GM21528 (cell line): Measurements from ENCODE around the gene NPTX2.
A peak's percentile ranks its signal among the peaks of the same experiment; 100 is the strongest.

Experiments
- ATAC-seq: cut with Tn5 transposase; IDR thresholded peaks from one replicate; pipeline ENCODE4 v1.9.1; 2021; ENCODE audit warnings: mild to moderate bottlenecking, moderate library complexity; ENCODE audit not compliant: unreplicated experiment, low FRiP score

Gene NPTX2

DNA sequence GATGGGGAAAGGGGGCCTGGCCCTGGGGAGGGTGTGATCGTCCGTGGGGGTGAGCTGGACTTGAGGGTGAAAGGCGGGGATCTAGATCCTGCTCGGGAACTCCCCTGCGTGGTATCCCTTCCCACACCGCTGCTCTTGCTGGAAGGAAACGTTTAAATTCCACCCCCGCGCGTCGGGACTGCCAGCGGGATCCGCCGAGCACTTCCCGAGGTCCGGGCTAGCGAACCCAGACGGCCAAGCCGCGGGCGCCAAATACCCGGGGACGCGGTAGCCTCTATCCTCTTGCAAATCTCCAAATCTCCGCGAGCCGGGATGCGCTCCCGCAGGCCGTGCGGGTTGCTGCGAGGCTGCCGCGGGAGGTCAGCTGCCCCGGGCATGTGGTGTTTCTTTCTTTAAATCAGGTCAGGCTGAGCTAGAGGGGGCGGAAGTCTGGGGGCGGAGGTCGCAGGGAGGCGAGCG, 904 bp downstream of the NPTX2 start:
- ATAC-seq: no peak

DNA sequence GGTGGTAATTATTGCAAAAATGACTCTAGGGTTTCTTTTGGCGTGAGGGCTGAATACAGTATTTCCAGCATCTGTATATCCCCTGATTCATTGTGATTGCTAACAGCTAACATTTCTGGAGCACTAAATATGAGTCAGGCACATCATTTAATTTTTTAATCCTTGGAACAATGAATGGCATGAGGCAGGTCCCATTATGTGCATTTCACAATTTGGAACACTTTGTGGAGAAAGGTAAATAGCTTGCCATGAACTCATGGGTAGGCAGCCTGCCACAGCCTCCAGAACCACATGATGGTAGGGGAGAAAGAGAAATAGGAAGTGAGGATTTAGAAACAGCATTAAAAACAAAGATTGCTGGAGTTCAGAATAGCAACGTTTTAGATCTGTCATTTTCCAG, 1.7 kb downstream of the NPTX2 start:
- ATAC-seq: no peak

DNA sequence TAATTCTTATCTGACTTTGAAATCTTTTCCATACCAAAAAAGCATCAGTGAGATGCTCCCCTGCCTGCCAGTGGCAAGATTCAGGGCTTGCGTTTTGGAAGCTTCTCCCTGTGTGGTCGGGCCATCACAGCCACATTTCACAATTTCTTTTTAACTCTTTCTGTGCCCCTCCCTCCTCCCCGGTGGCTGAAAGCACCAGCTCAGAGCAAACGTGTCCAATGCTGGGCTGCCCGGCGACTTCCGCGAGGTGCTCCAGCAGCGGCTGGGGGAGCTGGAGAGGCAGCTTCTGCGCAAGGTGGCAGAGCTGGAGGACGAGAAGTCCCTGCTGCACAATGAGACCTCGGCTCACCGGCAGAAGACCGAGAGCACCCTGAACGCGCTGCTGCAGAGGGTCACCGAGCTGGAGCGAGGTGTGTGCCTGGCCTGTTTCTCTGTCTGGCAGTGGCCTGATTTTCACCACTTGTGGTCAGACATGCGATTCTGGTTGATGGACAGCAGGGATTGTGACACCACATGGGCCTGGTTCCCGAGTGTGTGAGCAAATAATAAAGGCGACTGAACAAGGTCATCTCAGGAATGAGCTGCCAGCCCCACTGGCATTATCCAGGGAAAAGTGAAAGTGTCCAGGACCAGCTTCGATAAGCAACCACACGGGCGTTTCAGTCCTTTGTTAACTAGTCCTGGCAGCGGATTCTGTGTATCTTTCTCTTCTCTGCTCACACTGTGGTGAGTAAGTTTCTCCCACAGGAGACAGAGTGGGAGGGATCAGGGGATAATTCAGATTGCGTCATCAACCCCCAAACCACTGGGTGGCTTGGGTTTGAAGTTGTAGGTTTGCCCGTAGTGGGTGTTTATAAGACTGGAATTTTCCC, 2.6 kb downstream of the NPTX2 start:
- no peak for ATAC-seq

DNA sequence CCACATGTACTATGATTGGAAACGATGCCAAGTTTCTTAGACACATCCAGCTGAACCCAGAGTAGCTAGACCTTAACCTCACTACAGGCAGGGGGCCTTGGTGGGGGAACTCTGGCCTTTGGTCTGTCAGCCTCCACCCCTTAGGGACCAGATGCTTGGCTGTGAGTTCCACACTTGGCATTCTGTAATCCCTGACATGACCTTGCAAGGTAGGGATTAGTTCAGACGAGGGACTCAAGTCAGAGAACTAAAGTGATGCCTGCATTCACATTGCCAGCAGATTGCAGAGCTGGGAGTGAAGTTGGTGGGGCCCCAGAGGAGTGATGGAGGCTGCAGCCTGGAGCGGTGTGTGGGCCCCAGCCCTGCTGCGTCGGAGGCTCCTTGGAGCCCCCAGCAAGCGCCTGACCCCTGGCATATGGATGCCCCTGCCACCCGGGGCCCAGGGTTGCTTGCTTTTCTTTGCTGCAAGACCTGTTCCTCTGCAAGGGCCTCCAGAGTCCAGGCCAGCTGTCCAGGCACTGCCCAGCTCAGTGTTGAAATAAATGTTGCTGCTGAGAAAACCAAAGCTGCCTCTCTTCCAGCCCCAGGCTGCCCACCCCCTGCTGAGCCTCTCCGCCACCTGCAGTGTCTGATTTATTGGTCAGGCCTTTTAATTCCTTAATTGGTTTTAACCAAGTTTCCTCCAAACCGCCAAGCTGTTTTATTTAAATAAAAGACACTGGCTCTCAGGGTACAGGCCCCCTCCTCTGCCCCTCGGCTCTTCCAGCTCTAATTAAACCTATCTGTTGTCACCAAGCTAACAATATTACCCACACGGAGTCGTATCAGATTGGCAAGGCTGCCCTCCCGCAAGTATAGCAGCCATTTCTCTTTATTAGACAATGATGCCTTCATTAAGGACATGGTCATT, 4.7 kb downstream of the NPTX2 start:
- no peak for ATAC-seq

DNA sequence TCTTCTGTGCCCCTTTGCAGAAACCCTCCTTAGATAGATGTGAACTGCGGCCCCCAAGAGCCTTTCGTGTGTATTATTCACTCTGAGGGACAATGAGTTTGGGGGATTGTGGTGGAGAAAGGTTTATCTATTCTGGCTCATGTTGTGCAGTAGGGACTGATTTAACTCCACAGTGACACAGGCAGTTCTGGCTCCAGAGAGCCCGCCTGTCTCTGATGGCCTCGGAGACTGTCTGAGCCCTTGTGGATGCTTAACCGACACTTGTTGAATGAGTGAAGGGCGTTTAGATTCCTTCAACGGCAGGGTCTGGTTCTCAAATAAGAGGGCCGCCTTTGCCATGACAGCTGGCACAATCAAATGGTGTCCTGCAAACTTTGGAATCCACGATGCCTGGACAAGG, 5.8 kb downstream of the NPTX2 start:
- ATAC-seq: no peak

DNA sequence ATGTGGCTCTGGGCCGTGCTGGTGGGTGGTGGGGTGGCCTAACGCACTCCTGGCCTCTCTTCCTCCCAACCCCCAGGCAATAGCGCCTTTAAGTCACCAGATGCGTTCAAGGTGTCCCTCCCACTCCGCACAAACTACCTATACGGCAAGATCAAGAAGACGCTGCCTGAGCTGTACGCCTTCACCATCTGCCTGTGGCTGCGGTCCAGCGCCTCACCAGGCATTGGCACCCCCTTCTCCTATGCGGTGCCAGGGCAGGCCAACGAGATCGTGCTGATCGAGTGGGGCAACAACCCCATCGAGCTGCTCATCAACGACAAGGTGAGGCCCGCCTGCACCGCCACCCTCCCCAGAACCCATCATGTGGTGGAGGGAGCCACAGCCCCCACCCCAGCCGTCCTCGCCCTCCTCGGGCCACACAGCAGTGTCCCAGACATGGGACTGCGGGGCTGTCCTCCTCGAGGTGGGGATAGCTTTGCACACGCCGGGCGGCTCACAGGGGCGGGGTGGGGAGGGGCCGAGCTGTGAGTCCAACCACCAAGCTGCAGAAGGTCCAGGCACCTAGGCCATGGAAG, 7.8 kb downstream of the NPTX2 start:
- no peak for ATAC-seq

DNA sequence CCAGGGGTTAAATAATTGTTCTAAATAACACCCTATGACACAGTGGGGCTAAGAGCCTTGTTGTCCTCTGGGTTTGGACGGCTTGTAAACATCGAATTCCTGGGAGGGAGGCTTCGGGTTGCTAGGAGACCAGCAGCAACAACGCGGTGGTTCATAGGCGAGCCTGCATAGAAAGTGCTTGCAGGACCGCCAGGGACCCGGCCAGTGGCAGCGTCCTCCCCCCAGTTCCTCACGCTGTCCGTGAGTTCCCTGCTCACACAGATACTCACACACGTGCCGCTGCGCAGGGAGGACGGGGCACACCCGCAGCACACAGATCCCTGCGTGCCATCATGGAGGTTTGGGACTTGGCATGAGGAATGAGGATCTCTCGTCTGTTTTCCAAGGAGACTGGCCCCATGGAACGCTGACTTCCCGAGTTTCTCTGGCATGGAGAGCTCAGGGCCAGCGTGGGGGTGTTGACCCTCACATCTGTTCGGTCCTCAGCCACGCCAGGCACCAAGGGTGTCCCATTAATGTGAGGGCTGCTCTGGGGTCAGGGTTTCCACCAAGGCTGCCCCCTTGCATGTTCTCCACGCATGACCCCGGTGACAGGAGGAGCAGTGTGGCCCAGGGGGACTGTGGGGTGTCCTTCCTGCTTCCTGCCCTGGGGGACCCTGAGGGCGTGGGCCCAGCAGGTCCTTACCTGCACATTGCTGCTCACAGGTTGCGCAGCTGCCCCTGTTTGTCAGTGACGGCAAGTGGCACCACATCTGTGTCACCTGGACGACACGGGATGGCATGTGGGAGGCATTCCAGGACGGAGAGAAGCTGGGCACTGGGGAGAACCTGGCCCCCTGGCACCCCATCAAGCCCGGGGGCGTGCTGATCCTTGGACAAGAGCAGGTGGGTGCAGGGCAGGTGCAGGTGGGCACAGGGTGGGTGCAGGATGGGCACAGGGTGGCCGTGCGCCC, 9.7 kb downstream of the NPTX2 start:
- ATAC-seq: no peak

DNA sequence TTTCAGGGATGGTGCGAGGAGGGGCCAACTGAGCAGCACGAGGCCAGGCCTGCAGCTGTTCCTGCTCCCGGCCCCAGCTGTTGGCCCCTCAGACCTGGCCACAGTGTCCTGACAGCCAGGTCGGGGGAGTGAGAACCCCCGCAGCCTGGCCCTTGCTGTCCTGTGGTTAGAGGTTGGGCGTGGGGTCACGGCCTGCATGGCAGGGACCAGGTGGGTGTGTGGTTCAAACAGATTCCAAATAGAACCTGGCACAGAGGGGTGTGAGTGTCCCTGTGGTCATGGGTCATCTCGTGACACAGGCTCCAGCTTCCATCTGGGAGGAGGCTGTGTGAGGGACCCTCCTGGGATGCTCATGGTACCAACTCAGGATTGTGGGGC, 10.3 kb downstream of the NPTX2 start:
- no peak for ATAC-seq

DNA sequence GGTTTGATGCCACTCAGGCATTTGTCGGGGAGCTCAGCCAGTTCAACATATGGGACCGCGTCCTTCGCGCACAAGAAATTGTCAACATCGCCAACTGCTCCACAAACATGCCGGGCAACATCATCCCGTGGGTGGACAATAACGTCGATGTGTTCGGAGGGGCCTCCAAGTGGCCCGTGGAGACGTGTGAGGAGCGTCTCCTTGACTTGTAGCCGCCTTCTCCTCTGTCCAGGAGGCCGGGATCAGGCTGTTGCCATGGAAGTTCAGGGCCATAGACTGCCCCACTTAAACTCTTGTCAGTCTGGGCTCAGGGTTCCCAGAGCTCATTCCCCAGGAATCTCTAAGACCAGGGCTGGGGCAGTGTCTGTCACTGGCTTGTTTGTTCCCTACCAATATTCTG, 11.3 kb downstream of the NPTX2 start:
- no peak for ATAC-seq

DNA sequence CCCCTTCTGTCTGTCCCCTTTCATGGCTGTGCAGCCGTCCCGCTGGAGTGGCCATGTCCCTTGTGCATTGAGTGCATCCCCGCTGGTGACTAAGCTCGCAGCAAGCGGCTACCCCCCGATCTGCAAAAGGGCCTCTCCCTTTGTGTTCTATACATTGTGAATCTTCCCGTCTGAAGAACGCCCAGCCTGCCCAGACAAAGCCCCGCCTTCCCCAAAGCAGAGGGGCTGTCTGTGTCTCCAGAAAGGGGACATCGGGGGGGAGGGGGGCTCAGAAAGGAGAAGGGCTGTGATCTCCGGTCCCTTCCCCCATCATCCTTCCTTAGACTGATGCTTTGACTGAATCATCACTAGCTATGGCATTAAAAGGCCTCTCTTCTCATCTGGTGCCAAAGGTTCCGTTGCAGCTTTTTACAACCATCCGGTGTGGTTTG, 11.9 kb downstream of the NPTX2 start:
- ATAC-seq: no peak

DNA sequence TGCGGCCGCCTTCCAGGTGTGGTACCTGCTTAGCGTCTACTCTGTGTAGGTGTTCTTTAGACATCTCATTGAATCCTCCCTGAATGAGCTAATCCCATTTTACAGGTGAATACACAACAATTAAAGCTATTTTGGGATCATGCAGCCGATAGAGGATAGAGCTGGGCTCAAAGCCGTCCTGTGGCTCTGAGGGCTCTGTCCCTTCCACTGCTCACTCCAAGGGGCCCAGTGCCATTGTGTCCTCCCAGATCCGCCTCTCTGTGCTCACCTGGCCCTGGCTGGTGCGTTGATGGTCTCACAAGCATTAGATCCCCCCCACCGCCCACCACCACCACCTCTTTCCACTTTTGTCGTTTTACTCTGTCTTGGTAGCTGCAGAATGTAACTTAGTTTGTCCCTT, 13.1 kb downstream of the NPTX2 start:
- ATAC-seq: no peak

DNA sequence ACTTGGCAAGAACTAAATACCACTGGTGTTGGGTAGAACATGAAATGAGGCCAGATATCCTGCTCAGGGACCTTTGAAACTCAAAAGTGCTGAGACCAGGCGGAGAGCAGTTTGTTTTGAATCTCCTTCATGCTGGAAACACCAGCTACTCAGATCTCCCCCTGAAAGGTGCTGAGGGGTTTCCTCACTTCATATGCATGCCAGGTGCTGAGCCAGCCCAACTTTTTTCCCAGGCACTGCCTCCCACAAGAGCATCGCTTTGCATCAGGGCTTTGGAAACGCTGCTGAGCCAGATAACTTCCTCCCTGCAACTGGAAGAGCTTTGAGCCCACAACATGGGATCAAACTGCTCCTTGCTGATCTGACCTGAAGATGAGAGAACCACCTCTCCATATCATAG, 13.7 kb downstream of the NPTX2 start:
- ATAC-seq: no peak

DNA sequence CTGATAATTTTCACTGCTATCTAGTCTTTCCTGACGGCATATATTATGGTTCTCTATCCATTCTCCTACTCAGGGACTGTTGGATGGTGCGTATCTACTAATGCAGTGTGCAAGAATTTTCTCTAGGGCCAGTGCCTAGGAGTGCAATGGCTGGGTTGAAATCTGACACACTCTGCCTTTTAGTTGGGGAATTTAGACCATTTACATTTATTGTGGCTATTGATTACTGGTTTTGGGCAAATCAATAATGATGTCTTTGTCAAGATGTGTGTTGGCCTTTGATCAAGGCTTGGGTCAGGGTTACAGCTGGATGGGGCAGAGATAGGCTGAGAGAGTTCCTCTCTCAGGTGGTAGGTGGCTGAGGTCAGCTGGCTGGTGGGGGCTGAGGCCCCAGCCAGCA, 21.8 kb downstream of the NPTX2 start:
- ATAC-seq: no peak

DNA sequence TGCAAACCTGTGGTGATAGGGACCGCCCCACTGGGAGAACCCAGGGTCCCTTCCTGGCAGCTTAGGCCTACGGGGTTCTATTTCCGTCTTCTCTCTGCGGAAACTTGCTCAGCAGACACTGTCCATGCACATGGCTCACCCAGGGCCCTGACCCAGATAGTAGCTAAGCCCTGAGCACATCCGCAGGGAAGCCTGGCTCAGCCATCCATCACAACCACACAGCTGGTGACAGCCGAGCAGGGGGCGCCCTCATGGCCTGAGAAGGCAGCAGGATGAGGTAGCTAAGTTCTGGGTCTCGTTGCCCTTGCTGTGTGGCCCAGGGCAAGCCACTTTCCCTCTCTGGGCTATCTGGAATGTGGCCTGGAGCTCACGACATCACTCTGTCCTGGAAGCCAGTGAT, 23.3 kb downstream of the NPTX2 start:
- no peak for ATAC-seq

DNA sequence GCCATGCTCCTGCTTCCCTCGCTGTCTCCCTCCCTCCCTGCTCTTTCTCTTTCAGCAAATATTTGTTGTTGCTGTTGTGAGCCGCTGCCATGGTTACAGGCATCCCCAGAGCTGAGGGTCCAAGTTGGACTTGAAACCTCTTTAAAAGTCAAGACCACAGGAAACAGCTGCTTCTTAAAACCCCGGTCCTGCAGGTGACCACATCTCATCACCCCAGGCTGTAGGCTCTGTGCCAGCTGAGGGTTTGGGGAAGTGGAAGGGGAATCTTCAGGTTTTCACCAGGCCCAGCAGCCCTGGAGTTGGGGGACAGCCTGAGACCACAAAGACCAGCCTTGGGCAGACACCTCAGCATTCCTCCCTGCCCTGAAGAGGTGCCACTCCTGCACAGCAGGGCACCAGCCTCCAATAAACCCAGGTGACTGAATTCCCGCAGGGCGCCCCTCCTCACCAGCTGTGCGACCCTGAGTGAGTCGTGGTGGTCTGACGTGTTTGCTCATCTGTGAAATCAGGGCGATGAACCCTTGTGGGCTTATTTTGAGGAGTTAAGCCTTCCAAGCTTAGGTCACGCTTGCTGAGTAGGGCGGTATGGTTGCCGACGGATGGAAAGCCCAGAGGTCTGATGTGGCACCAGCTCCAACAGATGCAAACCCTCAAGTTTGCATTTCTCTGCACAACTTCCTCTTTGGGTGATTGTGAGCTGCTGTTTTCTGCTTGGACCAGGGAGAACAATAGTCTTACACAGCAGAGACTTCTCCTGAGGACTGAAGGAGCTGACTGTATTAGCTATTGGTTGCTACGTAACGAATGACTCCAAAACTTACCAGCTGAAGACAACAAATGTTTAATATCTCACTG, 24.8 kb downstream of the NPTX2 start:
- peak; percentile 73 for ATAC-seq

DNA sequence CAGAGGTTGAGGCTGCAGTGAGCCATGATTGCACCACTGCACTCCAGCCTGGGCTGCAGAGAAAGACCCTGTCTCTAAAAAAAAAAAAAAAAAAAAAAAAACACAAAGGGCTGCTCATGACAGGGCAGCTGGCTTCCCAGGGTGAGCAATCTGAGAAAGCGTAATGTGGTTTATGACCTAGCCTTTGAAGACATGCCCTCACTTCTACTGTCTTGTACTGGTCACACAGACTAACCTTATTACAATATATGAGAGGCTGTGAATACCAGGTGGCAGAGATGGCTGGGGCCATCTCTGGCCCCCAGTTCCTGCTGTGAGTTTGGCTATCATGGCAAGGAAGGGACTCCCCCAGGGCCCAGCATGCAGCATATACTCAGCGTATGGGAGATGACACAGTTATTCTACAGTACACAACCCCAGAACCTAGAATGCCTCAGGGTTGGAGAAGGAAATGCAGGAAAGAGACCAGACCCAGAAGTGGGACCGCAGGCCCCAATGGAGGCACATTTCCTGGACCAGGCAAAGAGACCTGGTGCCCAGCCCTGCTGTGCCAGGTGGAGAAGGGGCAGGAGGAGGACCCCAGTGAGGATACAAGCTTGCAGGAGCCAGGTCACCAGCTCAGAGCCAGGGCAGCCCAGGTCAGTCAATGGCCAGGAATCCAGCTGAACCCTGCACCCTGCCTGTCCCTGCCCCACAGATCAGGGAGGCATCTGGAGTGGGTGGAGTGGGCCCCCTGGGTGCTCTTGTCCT, 26.3 kb downstream of the NPTX2 start:
- ATAC-seq: no peak

DNA sequence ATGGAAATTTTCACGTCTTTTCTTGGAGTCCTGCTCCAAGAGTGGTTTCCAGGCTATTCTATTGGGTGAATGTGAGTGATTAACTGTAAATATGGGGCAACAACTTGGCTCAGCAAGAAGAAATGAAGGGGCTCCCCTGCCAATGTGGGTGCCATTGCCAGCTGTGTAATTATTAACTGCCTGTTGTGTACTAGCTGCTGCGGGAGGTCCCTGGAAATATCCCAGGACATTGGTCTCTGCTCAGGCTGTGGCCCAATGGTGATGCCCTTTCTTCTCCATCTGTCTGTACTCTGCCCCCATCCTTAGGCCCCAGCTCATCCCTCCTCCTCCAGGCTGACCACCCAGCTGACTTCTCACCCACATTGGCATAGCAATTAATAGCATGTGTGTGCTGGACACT, 29.4 kb downstream of the NPTX2 start:
- no peak for ATAC-seq

DNA sequence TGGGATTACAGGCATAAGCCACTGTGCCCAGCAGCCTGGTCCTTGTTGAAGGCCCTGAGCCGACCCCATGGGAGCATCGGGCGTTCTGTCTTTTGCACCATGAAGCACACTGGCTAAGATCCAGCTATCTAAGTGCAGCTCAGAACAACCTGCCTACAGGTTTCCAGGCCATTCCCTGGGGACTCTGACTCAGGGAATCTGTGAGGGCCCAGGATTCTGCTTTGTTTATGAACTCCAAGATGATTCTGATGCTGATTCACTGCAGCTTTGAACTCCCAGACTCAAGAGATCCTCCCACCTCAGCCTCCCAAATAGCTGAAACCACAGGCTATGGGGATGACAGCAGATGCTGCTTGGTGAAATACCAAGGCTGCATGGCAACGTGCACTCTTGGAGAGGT, 30.2 kb downstream of the NPTX2 start:
- no peak for ATAC-seq
